IMR-90 (cell line): ENCODE data around the gene RARB. TPM values are rescaled to one million over a fixed set of nuclear protein-coding genes. Genes with fewer than 3 reads are reported as not detected.

Experiments used
- ATAC-seq: fragments of 200-7000 bp; cut with Tn5 transposase; 2 replicates; pipeline ENCODE4 v1.9.1; 2020; ENCODE audit warnings: low read depth, mild to moderate bottlenecking, moderate library complexity
- BruUV-seq: library from RNA; stranded (reverse); fragments of 400-500 nt; replicated peaks from 2 replicates; lab custom pipeline; 2021; lab: Mats Ljungman, UMichigan
- CTCF ChIA-PET: fragments of 300-600 bp; formaldehyde crosslinking; extraction: SDS; loops from one replicate; lab custom pipeline; 2021; ENCODE audit warnings: antibody characterized with exemption; lab: Yijun Ruan, JAX
- POLR2A ChIA-PET: fragments of 300-600 bp; sonication (Branson Sonifier 250); formaldehyde crosslinking; loops from one replicate; lab custom pipeline; 2022; ENCODE audit warnings: antibody characterized with exemption; ENCODE audit not compliant: unreplicated experiment; lab: Charles Lee
- DNase-seq: peaks from one replicate; pipeline ENCODE4 v3.0.0; 2013
- H2AFZ ChIP-seq: replicated peaks from 2 replicates; pipeline ENCODE3; 2013; ENCODE audit warnings: low read length, mild to moderate bottlenecking; ENCODE audit not compliant: poor library complexity
- H2AK5ac ChIP-seq: 2 replicates; pipeline ENCODE4 v1.6.1; 2013; ENCODE audit warnings: low read depth, low read length, inconsistent platforms
- H2AK9ac ChIP-seq: replicated peaks from 2 replicates; pipeline ENCODE3; 2013; ENCODE audit warnings: mild to moderate bottlenecking, low read depth, low read length, moderate library complexity; ENCODE audit not compliant: poor library complexity
- H2BK120ac ChIP-seq: 2 replicates; pipeline ENCODE4 v1.6.1; 2013; ENCODE audit warnings: low read depth, low read length, inconsistent platforms
- H2BK15ac ChIP-seq: 3 replicates; pipeline ENCODE4 v1.6.1; 2013; ENCODE audit warnings: low read depth, low read length, inconsistent platforms
- H2BK20ac ChIP-seq: 2 replicates; pipeline ENCODE4 v1.6.1; 2013; ENCODE audit warnings: low read depth, mild to moderate bottlenecking, inconsistent platforms, low read length, moderate library complexity
- H2BK5ac ChIP-seq: 2 replicates; pipeline ENCODE4 v1.6.1; 2013; ENCODE audit warnings: mild to moderate bottlenecking, low read depth, low read length, inconsistent platforms; ENCODE audit not compliant: poor library complexity, severe bottlenecking
- H3K14ac ChIP-seq: replicated peaks from 2 replicates; pipeline ENCODE4 v1.6.1; 2013; ENCODE audit warnings: low read depth, low read length, inconsistent platforms
- H3K18ac ChIP-seq: 2 replicates; pipeline ENCODE4 v1.6.1; 2013; ENCODE audit warnings: low read depth, low read length, control low read depth
- H3K23ac ChIP-seq: 2 replicates; pipeline ENCODE4 v1.6.1; 2013; ENCODE audit warnings: low read depth, low read length, inconsistent platforms
- H3K27ac ChIP-seq: 2 replicates; pipeline ENCODE4 v1.5.1; 2013; ENCODE audit warnings: mild to moderate bottlenecking, control low read depth, low read length; ENCODE audit not compliant: insufficient read depth
- H3K27me3 ChIP-seq: 2 replicates; pipeline ENCODE4 v1.6.1; 2013; ENCODE audit warnings: low read length; ENCODE audit not compliant: control insufficient read depth, insufficient read depth
- H3K36me3 ChIP-seq: 2 replicates; pipeline ENCODE4 v1.6.1; 2013; ENCODE audit warnings: low read length, mixed read lengths; ENCODE audit not compliant: control insufficient read depth, insufficient read depth
- H3K4ac ChIP-seq: 2 replicates; pipeline ENCODE4 v1.6.1; 2013; ENCODE audit warnings: low read depth, low read length, inconsistent platforms
- H3K4me1 ChIP-seq: 2 replicates; pipeline ENCODE4 v1.6.1; 2013; ENCODE audit warnings: low read length, mixed read lengths; ENCODE audit not compliant: control insufficient read depth, insufficient read depth
- H3K4me2 ChIP-seq: 2 replicates; pipeline ENCODE4 v1.6.1; 2013; ENCODE audit warnings: low read depth, mild to moderate bottlenecking, control low read depth, low read length, moderate library complexity
- H3K4me3 ChIP-seq: 2 replicates; pipeline ENCODE4 v1.5.1; 2013; ENCODE audit warnings: low read depth, mild to moderate bottlenecking, control low read depth, low read length, moderate library complexity; ENCODE audit not compliant: insufficient read depth
- H3K56ac ChIP-seq: 2 replicates; pipeline ENCODE4 v1.6.1; 2013; ENCODE audit warnings: low read length, inconsistent platforms; ENCODE audit not compliant: insufficient read depth; ENCODE audit errors: extremely low read depth
- H3K79me1 ChIP-seq, 2 experiments: 2 replicates each; pipeline ENCODE4 v1.6.1; 2013; ENCODE audit warnings: low read length in 2 of 2, inconsistent platforms in 1 of 2, low read depth in 1 of 2
- H3K9ac ChIP-seq: 2 replicates; pipeline ENCODE4 v1.6.1; 2013; ENCODE audit warnings: low read depth, low read length, control low read depth
- H3K9me1 ChIP-seq: 2 replicates; pipeline ENCODE4 v1.6.1; 2013; ENCODE audit warnings: low read length, inconsistent platforms; ENCODE audit not compliant: insufficient read depth
- H3K9me3 ChIP-seq: 2 replicates; pipeline ENCODE4 v1.6.1; 2013; ENCODE audit warnings: low read length; ENCODE audit not compliant: control insufficient read depth, insufficient read depth
- H4K20me1 ChIP-seq: 2 replicates; pipeline ENCODE4 v1.6.1; 2013; ENCODE audit warnings: low read length, inconsistent platforms; ENCODE audit not compliant: insufficient read depth
- H4K5ac ChIP-seq: 2 replicates; pipeline ENCODE4 v1.6.1; 2013; ENCODE audit warnings: mild to moderate bottlenecking, low read depth, low read length, control low read depth
- H4K8ac ChIP-seq, 2 experiments: 2 replicates each; pipeline ENCODE4 v1.6.1; 2013; ENCODE audit warnings: low read depth in 2 of 2, low read length in 2 of 2, control low read depth in 1 of 2, inconsistent platforms in 1 of 2
- H4K91ac ChIP-seq: 2 replicates; pipeline ENCODE4 v1.6.1; 2013; ENCODE audit warnings: low read depth, low read length, inconsistent platforms; ENCODE audit not compliant: insufficient read depth
- BHLHE40 ChIP-seq: fragments of 150-350 bp; IDR thresholded peaks from 2 replicates; pipeline ENCODE4 v1.6.1; 2016; ENCODE audit warnings: mild to moderate bottlenecking, low read depth, low read length
- CEBPB ChIP-seq: IDR thresholded peaks from 2 replicates; pipeline ENCODE4 v1.6.1; 2012; ENCODE audit warnings: low read depth, low read length, improper control_type of control experiment
- CHD1 ChIP-seq: IDR thresholded peaks from 2 replicates; pipeline ENCODE4 v1.6.1; 2012; ENCODE audit warnings: low read depth, low read length, improper control_type of control experiment
- FOS ChIP-seq: fragments of 150-350 bp; IDR thresholded peaks from 2 replicates; pipeline ENCODE4 v1.6.1; 2016; ENCODE audit warnings: low read depth, low read length
- MAFK ChIP-seq: IDR thresholded peaks from 2 replicates; pipeline ENCODE4 v1.6.1; 2012; ENCODE audit warnings: low read depth, low read length, improper control_type of control experiment
- MAZ ChIP-seq: IDR thresholded peaks from 2 replicates; pipeline ENCODE4 v1.6.1; 2012; ENCODE audit warnings: low read depth, mild to moderate bottlenecking, low read length, improper control_type of control experiment, moderate library complexity, borderline replicate concordance
- MXI1 ChIP-seq: IDR thresholded peaks from 2 replicates; pipeline ENCODE4 v1.6.1; 2012; ENCODE audit warnings: low read depth, mild to moderate bottlenecking, low read length, moderate library complexity, borderline replicate concordance
- NFE2L2 ChIP-seq: fragments of 150-350 bp; IDR thresholded peaks from 2 replicates; pipeline ENCODE4 v1.6.1; 2016; ENCODE audit warnings: low read depth, mild to moderate bottlenecking, low read length
- POLR2A ChIP-seq: IDR thresholded peaks from 2 replicates; pipeline ENCODE4 v1.6.1; 2012; ENCODE audit warnings: mild to moderate bottlenecking, low read depth, low read length
- RAD21 ChIP-seq: IDR thresholded peaks from 2 replicates; pipeline ENCODE4 v1.6.1; 2012; ENCODE audit warnings: low read length, improper control_type of control experiment
- RCOR1 ChIP-seq: IDR thresholded peaks from 2 replicates; pipeline ENCODE4 v1.6.1; 2012; ENCODE audit warnings: mild to moderate bottlenecking, low read length, improper control_type of control experiment; ENCODE audit not compliant: insufficient replicate concordance
- RFX5 ChIP-seq: IDR thresholded peaks from 2 replicates; pipeline ENCODE4 v1.8.0; 2012; ENCODE audit warnings: low read depth, mild to moderate bottlenecking, low read length, moderate library complexity
- SMC3 ChIP-seq: fragments of 150-350 bp; IDR thresholded peaks from 2 replicates; pipeline ENCODE4 v1.6.1; 2016; ENCODE audit warnings: low read depth, mild to moderate bottlenecking, antibody characterized with exemption, low read length, moderate library complexity
- WGBS, 2 experiments: methylation state at CpG; one replicate each; pipeline versions ENCODE4 v1.1.5 to v1.1.7; 2013; ENCODE audit warnings: missing lambda C conversion rate in 2 of 2; ENCODE audit not compliant: insufficient read length in 1 of 2; ENCODE audit errors: extremely low coverage in 2 of 2; 5-methylcytosine and 5-hydroxymethylcytosine counted together
- dilution Hi-C: fragments of 300-500 bp; cut with HindIII; formaldehyde crosslinking; loops from one replicate; pipeline ENCODE4 v1.14.3; 2018; ENCODE audit warnings: low sequenced_read_pairs; ENCODE audit not compliant: unreplicated experiment
- in situ Hi-C: fragments of 300-500 bp; cut with MboI; formaldehyde crosslinking; loops from 3 replicates; pipeline ENCODE4 v1.14.3; 2019; ENCODE audit warnings: low sequenced_read_pairs, inconsistent platforms, mixed read lengths
- intact Hi-C: fragments of 100-400 bp; cut with micrococcal nuclease; formaldehyde crosslinking; loops from 2 replicates; pipeline ENCODE4 v1.10.0; 2022
- polyA plus RNA-seq, 3 experiments: library from polyadenylated mRNA; depleted of rRNA; stranded (reverse); fragments of >200 nt; gene quantifications; 2 replicates each; pipeline ENCODE4 v1.2.3, GENCODE V29; 2012; ENCODE audit warnings: low replicate concordance in 1 of 3
- total RNA-seq: library from RNA; depleted of rRNA; stranded (reverse); fragments of >200 nt; gene quantifications from 2 replicates; pipeline ENCODE4 v1.2.3, GENCODE V29; 2012
- TF ChIP-seq, protein P1 (sequence below): fragments of 150-350 bp; IDR thresholded peaks from 2 replicates; pipeline ENCODE4 v1.6.1; 2017; ENCODE audit warnings: mild to moderate bottlenecking, antibody characterized with exemption, low read length, low read depth
- TF ChIP-seq, protein P2 (sequence below): conservative IDR thresholded peaks from 2 replicates; pipeline ENCODE4 v1.5.1; 2012; ENCODE audit warnings: mild to moderate bottlenecking, low read depth, low read length, improper control_type of control experiment
- TF ChIP-seq, protein P3 (sequence below): fragments of 150-350 bp; IDR thresholded peaks from 2 replicates; pipeline ENCODE4 v1.6.1; 2016; ENCODE audit warnings: low read depth, mild to moderate bottlenecking, low read length, moderate library complexity, borderline replicate concordance

RARB gene
- total and polyA plus RNA-seq, 2 of the 4 experiments (the other 2 are of a cell fraction) = 0.53 to 1.4 TPM

DNA sequence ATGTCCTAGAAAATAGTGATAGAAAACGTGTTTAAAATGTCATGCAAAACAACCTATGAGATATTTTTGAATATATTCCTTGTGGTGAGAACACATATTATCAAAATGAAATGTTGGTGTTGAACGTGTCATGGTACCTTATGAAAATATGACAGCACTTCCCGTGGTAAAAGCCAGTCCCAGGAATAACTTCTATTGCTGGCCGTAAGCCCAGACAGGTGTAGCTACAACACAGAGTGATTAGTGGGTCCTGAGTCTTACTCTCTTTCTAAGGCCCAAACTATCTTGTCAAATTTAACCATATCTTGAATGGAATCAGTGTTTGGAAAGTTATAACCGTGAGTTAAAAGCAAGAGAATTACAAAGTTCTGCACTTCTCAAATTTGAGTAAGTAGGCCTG is 24.1 kb downstream of the RARB start:
- CTCF ChIA-PET = no interaction called here
- Histone ChIP-seq H3K27ac (no peak overlapping the region), H2BK120ac (no peak overlapping the region), H4K91ac (no peak overlapping the region), H3K9me1 (no peaks in the 10 kb centered on the region), H3K14ac (no peak overlapping the region), H2AFZ (no peak overlapping the region), H3K27me3 (no peaks in the 10 kb centered on the region), H3K9ac (no peak overlapping the region), H4K8ac (no peak overlapping the region), H3K18ac (no peak overlapping the region), H3K9me3 (no peaks in the 10 kb centered on the region), H3K4ac (no peak overlapping the region), H3K36me3 (no peaks in the 10 kb centered on the region), H2AK9ac (no peak overlapping the region), H2AK5ac (no peak overlapping the region), H4K20me1 (no peaks in the 10 kb centered on the region), H2BK15ac (no peak overlapping the region), H3K4me3 (no peak overlapping the region), H3K56ac (no peak overlapping the region), H3K23ac (no peak overlapping the region), H2BK20ac (no peak overlapping the region), H3K4me2 (no peak overlapping the region), H3K79me1 (no peaks in the 10 kb centered on the region), H2BK5ac (no peak overlapping the region), H4K5ac (no peak overlapping the region), H3K4me1 (peaks cover 2% of the 10 kb centered on the region; the same call in 1 of the 2 replicates)
- no TSS peak for BruUV-seq
- no peak for DNase-seq
- no CpG with 5 or more reads among the region's 5 CpGs for WGBS, 2 experiments
- intact Hi-C loops = no loop called here
- ATAC-seq = no peak
- dilution Hi-C loops = no loop called here
- POLR2A ChIA-PET = no interaction called here
- TF ChIP-seq NFE2L2 = no peak
- TF ChIP-seq RAD21 = no peak
- TF ChIP-seq, protein P1, sequence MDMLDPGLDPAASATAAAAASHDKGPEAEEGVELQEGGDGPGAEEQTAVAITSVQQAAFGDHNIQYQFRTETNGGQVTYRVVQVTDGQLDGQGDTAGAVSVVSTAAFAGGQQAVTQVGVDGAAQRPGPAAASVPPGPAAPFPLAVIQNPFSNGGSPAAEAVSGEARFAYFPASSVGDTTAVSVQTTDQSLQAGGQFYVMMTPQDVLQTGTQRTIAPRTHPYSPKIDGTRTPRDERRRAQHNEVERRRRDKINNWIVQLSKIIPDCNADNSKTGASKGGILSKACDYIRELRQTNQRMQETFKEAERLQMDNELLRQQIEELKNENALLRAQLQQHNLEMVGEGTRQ = no peak
- TF ChIP-seq FOS = no peak
- TF ChIP-seq MXI1 = no peak
- TF ChIP-seq CEBPB = no peak
- no peak for TF ChIP-seq MAFK
- TF ChIP-seq MAZ = no peak
- TF ChIP-seq, protein P2, sequence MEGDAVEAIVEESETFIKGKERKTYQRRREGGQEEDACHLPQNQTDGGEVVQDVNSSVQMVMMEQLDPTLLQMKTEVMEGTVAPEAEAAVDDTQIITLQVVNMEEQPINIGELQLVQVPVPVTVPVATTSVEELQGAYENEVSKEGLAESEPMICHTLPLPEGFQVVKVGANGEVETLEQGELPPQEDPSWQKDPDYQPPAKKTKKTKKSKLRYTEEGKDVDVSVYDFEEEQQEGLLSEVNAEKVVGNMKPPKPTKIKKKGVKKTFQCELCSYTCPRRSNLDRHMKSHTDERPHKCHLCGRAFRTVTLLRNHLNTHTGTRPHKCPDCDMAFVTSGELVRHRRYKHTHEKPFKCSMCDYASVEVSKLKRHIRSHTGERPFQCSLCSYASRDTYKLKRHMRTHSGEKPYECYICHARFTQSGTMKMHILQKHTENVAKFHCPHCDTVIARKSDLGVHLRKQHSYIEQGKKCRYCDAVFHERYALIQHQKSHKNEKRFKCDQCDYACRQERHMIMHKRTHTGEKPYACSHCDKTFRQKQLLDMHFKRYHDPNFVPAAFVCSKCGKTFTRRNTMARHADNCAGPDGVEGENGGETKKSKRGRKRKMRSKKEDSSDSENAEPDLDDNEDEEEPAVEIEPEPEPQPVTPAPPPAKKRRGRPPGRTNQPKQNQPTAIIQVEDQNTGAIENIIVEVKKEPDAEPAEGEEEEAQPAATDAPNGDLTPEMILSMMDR = no peak
- no peak for TF ChIP-seq CHD1
- TF ChIP-seq BHLHE40 = no peak
- TF ChIP-seq RCOR1 = no peak
- TF ChIP-seq, protein P3, sequence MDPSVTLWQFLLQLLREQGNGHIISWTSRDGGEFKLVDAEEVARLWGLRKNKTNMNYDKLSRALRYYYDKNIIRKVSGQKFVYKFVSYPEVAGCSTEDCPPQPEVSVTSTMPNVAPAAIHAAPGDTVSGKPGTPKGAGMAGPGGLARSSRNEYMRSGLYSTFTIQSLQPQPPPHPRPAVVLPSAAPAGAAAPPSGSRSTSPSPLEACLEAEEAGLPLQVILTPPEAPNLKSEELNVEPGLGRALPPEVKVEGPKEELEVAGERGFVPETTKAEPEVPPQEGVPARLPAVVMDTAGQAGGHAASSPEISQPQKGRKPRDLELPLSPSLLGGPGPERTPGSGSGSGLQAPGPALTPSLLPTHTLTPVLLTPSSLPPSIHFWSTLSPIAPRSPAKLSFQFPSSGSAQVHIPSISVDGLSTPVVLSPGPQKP = no peak
- TF ChIP-seq POLR2A = no peak
- no peak for TF ChIP-seq RFX5
- TF ChIP-seq SMC3 = no peak
- in situ Hi-C loops = no loop called here
